ENCODE results near the gene SH3BP5. TPM values are rescaled to one million over a fixed set of nuclear protein-coding genes. Genes with fewer than 3 reads are reported as not detected.

Gene SH3BP5
- total RNA-seq, 1 experiment from 2014 or later: 39.3 TPM

- intact Hi-C loops (cut with micrococcal nuclease; ENCODE audit: unreplicated experiment): loop anchor here (5.0 kb wide), 1 partner anchor 65 kb away; no protein-coding TSS in a partner anchor
- Histone ChIP-seq H3K4me2 (no peak overlapping the region), H3K27me3 (ENCODE audit: insufficient read depth, low read depth) (no peaks in the 10 kb centered on the region), H3K9me2 (ENCODE audit: insufficient read depth) (no peaks in the 10 kb centered on the region), H3K36me3 (ENCODE audit: low read depth) (no peaks in the 10 kb centered on the region), H3K9me3 (ENCODE audit: insufficient read depth, low read depth) (no peaks in the 10 kb centered on the region), H3K27ac (no peak overlapping the region), H3K4me3 (no peak overlapping the region), H2AFZ (no peak overlapping the region), H3K79me2 (ENCODE audit: low read depth) (peaks cover 44% of the 10 kb centered on the region), H3F3A (ENCODE audit: insufficient read depth, low read depth) (peaks cover 42% of the 10 kb centered on the region), H3K4me1 (replicated peaks; ENCODE audit: insufficient read depth) (peaks cover 37% of the 10 kb centered on the region), H4K20me1 (ENCODE audit: insufficient read depth) (no peaks in the 10 kb centered on the region)
- TF ChIP-seq CTCF (conservative IDR thresholded peaks at IDR 0.05) (no peak), EZH2 (IDR thresholded peaks at IDR 0.05; ENCODE audit: low read depth) (no peak)
- ChIA-PET POLR2A (ENCODE audit: unreplicated experiment) (no interaction called here), CTCF (interaction anchor here (0.7 kb wide), 1 partner anchor 8 kb away, joined by 3 read pairs; no protein-coding TSS in a partner anchor)
- BruUV-seq (replicated peaks): no TSS peak
- no peak for DNase-seq
These were observed 19.8 kb downstream of the SH3BP5 start for GRCh38 chr3:15312550-15312949.

GRCh38 chr3:15310491-15311370, 21.7 kb downstream of the SH3BP5 start:
- intact Hi-C loops (cut with micrococcal nuclease; ENCODE audit: unreplicated experiment): loop anchor here (1.0 to 5.0 kb wide), 4 partner anchors 15 to 67 kb away; no protein-coding TSS in a partner anchor
- Histone ChIP-seq H3K9me2 (ENCODE audit: insufficient read depth) (no peaks in the 10 kb centered on the region), H3K4me3 (peak overlapping the region; percentile 3; the same call in 1 of the 2 replicates), H3K9me3 (ENCODE audit: insufficient read depth, low read depth) (no peaks in the 10 kb centered on the region), H3K27ac (peak overlapping the region; percentile 82), H3K4me2 (peak overlapping the region; percentile 70), H3K79me2 (ENCODE audit: low read depth) (peaks cover 46% of the 10 kb centered on the region), H3F3A (ENCODE audit: insufficient read depth, low read depth) (peaks cover 42% of the 10 kb centered on the region), H3K36me3 (ENCODE audit: low read depth) (no peaks in the 10 kb centered on the region), H3K4me1 (replicated peaks; ENCODE audit: insufficient read depth) (peaks cover 37% of the 10 kb centered on the region), H3K27me3 (ENCODE audit: insufficient read depth, low read depth) (no peaks in the 10 kb centered on the region), H4K20me1 (ENCODE audit: insufficient read depth) (no peaks in the 10 kb centered on the region), H2AFZ (no peak overlapping the region)
- DNase-seq: peak; percentile 70 to 93
- ChIA-PET POLR2A (ENCODE audit: unreplicated experiment) (no interaction called here), CTCF (interaction anchor here (1.0 to 1.5 kb wide), 2 partner anchors 42 to 43 kb away, joined by 3 to 4 read pairs; no protein-coding TSS in a partner anchor)
- no TSS peak for BruUV-seq (replicated peaks)
- TF ChIP-seq CTCF (conservative IDR thresholded peaks at IDR 0.05) (no peak), EZH2 (IDR thresholded peaks at IDR 0.05; ENCODE audit: low read depth) (no peak)

- peak overlapping the region; percentile 70 for H3K4me2 ChIP-seq
- DNase-seq: no peak
- peak overlapping the region; percentile 82 for H3K27ac ChIP-seq
- H3K9me2 ChIP-seq (ENCODE audit: insufficient read depth): no peaks in the 10 kb centered on the region
- H2AFZ ChIP-seq: no peak overlapping the region
- peaks cover 47% of the 10 kb centered on the region for H3K79me2 ChIP-seq (ENCODE audit: low read depth)
- H3K9me3 ChIP-seq (ENCODE audit: insufficient read depth, low read depth): no peaks in the 10 kb centered on the region
- CTCF ChIA-PET: interaction anchor here (1.5 kb wide), 1 partner anchor 42 kb away, joined by 4 read pairs; no protein-coding TSS in a partner anchor
- H3K27me3 ChIP-seq (ENCODE audit: insufficient read depth, low read depth): no peaks in the 10 kb centered on the region
- POLR2A ChIA-PET (ENCODE audit: unreplicated experiment): no interaction called here
- no peaks in the 10 kb centered on the region for H3K36me3 ChIP-seq (ENCODE audit: low read depth)
- intact Hi-C loops (cut with micrococcal nuclease; ENCODE audit: unreplicated experiment): loop anchor here (1.0 to 5.0 kb wide), 4 partner anchors 16 to 68 kb away; no protein-coding TSS in a partner anchor
- H4K20me1 ChIP-seq (ENCODE audit: insufficient read depth): no peaks in the 10 kb centered on the region
- BruUV-seq (replicated peaks): no TSS peak
- H3F3A ChIP-seq (ENCODE audit: insufficient read depth, low read depth): peaks cover 42% of the 10 kb centered on the region
- peak overlapping the region; percentile 3; the same call in 1 of the 2 replicates for H3K4me3 ChIP-seq
- no peak for TF ChIP-seq CTCF (conservative IDR thresholded peaks at IDR 0.05)
- no peak for TF ChIP-seq EZH2 (IDR thresholded peaks at IDR 0.05; ENCODE audit: low read depth)
- H3K4me1 ChIP-seq (replicated peaks; ENCODE audit: insufficient read depth): peaks cover 37% of the 10 kb centered on the region
These were observed 22.6 kb downstream of the SH3BP5 start for GRCh38 chr3:15309662-15310335.
